Peyer's patch (tissue), 4 donors: ENCODE measurements around the gene SNTG2. TPM values are rescaled to one million over a fixed set of nuclear protein-coding genes. Genes with fewer than 3 reads are reported as not detected.

Source experiments
- DNase-seq, 3 donors: peaks; one replicate each; pipeline ENCODE4 v3.0.0-alpha.2; 2017 to 2019
- H3K27ac ChIP-seq, 4 donors: fragments of 200-600 bp; sonication (generic); one replicate each; pipeline ENCODE4 v1.5.1; 2016 to 2019
- H3K27me3 ChIP-seq, 2 donors: fragments of 200-600 bp; sonication (generic); one replicate each; pipeline ENCODE4 v1.5.1; 2019
- H3K36me3 ChIP-seq, 3 donors: fragments of 200-600 bp; sonication (generic); one replicate each; pipeline ENCODE4 v1.5.1; 2016 to 2019
- H3K4me1 ChIP-seq, 4 donors: fragments of 200-600 bp; sonication (generic); one replicate each; pipeline ENCODE4 v1.5.1; 2016 to 2019
- H3K4me3 ChIP-seq, 4 donors: fragments of 200-600 bp; sonication (generic); 1 replicate in 3 of 4; 2 replicates in 1 of 4; pipeline ENCODE4 v1.5.1; 2016 to 2019; ENCODE audit warnings: mild to moderate bottlenecking in 1 of 4
- H3K9me3 ChIP-seq, 4 donors: fragments of 200-600 bp; sonication (generic); one replicate each; pipeline ENCODE4 v1.5.1; 2016 to 2019; ENCODE audit warnings: mild to moderate bottlenecking in 1 of 4
- POLR2A ChIP-seq, 2 donors: fragments of 450-650 bp; IDR thresholded peaks; one replicate each; pipeline ENCODE4 v1.5.1; 2017; ENCODE audit warnings: antibody characterized with exemption in 2 of 2, mild to moderate bottlenecking in 2 of 2, moderate library complexity in 2 of 2
- total RNA-seq, 4 donors: library from RNA; depleted of rRNA; stranded (reverse); fragments of >200 nt; gene quantifications; one replicate each; pipeline ENCODE4 v1.1.0, GENCODE V29; 2016
- TF ChIP-seq, protein P1 (sequence below), 6 experiments: fragments of 450-650 bp in 4 of 6; fragments of 200-600 bp in 2 of 6; sonication (generic) in 1 of 6; IDR thresholded peaks; one replicate each; pipeline ENCODE4 v1.5.1; 2017 to 2019; ENCODE audit warnings: antibody characterized with exemption in 6 of 6, mild to moderate bottlenecking in 3 of 6, moderate library complexity in 1 of 6

The SNTG2 gene
- total RNA-seq, 4 donors from 2014 or later: 1.8 to 65.2 (median 3.9) TPM

DNA sequence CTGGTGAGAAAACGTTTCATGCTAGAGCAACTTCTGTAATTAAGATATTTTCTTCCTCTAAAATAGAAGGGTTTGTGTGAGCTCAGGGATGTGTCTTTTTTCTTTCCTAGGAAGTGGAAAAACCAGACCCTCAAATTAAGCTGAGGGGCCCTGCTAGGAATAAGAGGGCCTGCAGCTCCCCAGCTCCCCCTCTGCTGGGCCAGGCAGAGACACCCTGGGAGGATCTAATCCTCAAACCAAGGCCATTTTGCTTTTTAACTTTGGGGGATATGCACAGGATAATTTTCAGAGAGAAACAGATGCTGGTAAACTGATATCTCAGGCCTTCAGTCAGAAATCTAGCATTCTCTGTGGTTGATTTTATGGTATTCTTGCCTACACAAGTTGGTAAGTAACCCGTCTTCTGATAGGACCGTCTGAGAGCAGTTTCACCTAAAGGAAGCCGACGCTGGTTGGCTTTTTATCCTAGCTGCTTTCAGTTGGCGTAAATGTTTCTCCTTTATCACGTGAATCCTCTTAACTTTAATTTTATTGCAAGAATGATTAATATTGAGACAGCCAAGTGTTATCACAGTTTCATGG is 34.8 kb downstream of the SNTG2 start:
- Histone ChIP-seq H3K4me1 (no peaks in the 10 kb centered on the region), H3K9me3 (no peaks in the 10 kb centered on the region), H3K36me3 (no peaks in the 10 kb centered on the region), H3K27me3 (no peaks in the 10 kb centered on the region), H3K4me3 (no peak overlapping the region), H3K27ac (no peak overlapping the region)
- TF ChIP-seq, protein P1, sequence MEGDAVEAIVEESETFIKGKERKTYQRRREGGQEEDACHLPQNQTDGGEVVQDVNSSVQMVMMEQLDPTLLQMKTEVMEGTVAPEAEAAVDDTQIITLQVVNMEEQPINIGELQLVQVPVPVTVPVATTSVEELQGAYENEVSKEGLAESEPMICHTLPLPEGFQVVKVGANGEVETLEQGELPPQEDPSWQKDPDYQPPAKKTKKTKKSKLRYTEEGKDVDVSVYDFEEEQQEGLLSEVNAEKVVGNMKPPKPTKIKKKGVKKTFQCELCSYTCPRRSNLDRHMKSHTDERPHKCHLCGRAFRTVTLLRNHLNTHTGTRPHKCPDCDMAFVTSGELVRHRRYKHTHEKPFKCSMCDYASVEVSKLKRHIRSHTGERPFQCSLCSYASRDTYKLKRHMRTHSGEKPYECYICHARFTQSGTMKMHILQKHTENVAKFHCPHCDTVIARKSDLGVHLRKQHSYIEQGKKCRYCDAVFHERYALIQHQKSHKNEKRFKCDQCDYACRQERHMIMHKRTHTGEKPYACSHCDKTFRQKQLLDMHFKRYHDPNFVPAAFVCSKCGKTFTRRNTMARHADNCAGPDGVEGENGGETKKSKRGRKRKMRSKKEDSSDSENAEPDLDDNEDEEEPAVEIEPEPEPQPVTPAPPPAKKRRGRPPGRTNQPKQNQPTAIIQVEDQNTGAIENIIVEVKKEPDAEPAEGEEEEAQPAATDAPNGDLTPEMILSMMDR (IDR thresholded peaks at IDR 0.05): no peak
- no peak for TF ChIP-seq POLR2A (IDR thresholded peaks at IDR 0.05)
- no peak for DNase-seq

GRCh38 chr2:987789-988188 is 37.1 kb downstream of the SNTG2 start:
- Histone ChIP-seq H3K27me3 (no peaks in the 10 kb centered on the region), H3K36me3 (no peaks in the 10 kb centered on the region), H3K9me3 (no peaks in the 10 kb centered on the region), H3K4me1 (no peaks in the 10 kb centered on the region), H3K4me3 (no peak overlapping the region), H3K27ac (no peak overlapping the region)
- TF ChIP-seq POLR2A (IDR thresholded peaks at IDR 0.05): no peak
- TF ChIP-seq, protein P1 (IDR thresholded peaks at IDR 0.05): no peak
- no peak for DNase-seq

DNA sequence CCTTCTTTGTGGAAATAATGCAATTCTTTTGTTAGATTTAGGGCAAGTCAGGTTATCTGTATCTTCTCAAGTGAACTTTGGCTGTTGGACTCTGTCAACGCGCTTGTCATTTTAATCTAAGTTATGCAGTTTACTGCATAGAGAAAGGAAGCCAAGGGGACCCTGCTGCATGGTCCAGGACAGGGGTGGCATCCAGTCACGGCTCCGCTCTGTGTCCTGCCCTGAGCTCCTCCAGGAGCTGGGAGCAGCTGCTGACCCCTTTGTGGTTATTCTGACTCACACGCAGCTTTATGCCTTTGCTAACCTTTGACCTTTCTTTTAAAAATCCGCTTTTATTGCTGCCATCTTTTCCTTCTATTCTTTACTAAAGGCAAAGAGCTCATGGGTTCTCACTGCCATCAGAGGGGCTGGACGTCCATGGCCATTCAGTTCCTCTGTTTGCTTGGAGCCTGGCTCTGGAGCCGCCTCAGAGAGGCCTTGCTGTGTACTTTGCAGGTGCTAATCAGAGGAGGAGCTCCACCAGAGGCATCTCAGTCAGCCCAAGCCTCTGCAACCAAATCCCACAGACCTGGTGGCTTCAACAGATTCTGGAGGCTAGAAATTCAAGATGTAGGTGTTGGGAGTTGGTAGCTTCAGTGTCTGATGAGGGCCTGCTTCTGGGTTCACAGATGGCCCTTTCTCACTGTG is 39.3 kb downstream of the SNTG2 start:
- H3K9me3 ChIP-seq: no peaks in the 10 kb centered on the region
- DNase-seq: no peak
- no peak for TF ChIP-seq POLR2A (IDR thresholded peaks at IDR 0.05)
- TF ChIP-seq, protein P1 (IDR thresholded peaks at IDR 0.05): no peak
- H3K36me3 ChIP-seq: no peaks in the 10 kb centered on the region
- H3K27me3 ChIP-seq: no peaks in the 10 kb centered on the region
- no peaks in the 10 kb centered on the region for H3K4me1 ChIP-seq
- H3K4me3 ChIP-seq: no peak overlapping the region
- H3K27ac ChIP-seq: no peak overlapping the region

DNA sequence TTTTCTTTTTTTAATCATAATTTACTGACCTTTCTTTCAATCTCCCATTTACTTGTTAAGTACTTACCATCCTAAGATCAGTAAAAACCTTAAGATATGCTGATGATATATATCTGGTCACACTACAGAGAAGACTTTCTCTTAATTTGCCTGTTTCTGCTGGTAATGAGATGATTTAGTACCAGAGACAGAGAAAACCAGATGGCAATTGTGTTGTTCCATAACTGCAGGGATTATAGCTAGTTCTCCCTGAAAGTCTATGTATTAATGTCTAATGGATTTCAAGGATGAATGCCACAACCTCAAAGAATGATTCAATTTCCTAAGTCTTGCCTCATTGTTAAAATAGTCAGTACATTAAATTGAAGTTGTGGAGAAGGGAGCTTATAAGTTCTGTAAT is 40.3 kb downstream of the SNTG2 start:
- Histone ChIP-seq H3K4me3 (no peak overlapping the region), H3K27me3 (no peaks in the 10 kb centered on the region), H3K9me3 (no peaks in the 10 kb centered on the region), H3K4me1 (no peaks in the 10 kb centered on the region), H3K27ac (no peak overlapping the region), H3K36me3 (no peaks in the 10 kb centered on the region)
- TF ChIP-seq, protein P1 (IDR thresholded peaks at IDR 0.05): no peak
- no peak for TF ChIP-seq POLR2A (IDR thresholded peaks at IDR 0.05)
- no peak for DNase-seq

- DNase-seq: no peak
- no peak overlapping the region for H3K4me3 ChIP-seq
- no peaks in the 10 kb centered on the region for H3K27me3 ChIP-seq
- H3K9me3 ChIP-seq: no peaks in the 10 kb centered on the region
- H3K36me3 ChIP-seq: no peaks in the 10 kb centered on the region
- H3K27ac ChIP-seq: no peak overlapping the region
- no peaks in the 10 kb centered on the region for H3K4me1 ChIP-seq
- TF ChIP-seq, protein P1 (IDR thresholded peaks at IDR 0.05): no peak
- no peak for TF ChIP-seq POLR2A (IDR thresholded peaks at IDR 0.05)
These were observed 51.7 kb downstream of the SNTG2 start for GRCh38 chr2:1002350-1002749.
